Measurements from ENCODE around the gene ERC2.

GRCh38 chr3:56295161-56295560, 173.1 kb downstream of the ERC2 start:
- TF ChIP-seq CTCF (IDR thresholded peaks at IDR 0.05): no peak
- TF ChIP-seq MYC (IDR thresholded peaks at IDR 0.05; ENCODE audit: borderline replicate concordance, low read length): no peak
- no peak for TF ChIP-seq SMC3 (IDR thresholded peaks at IDR 0.05)
- TF ChIP-seq HEYL (CRISPR knock-in tag; IDR thresholded peaks at IDR 0.05): no peak
- TF ChIP-seq, protein P1, sequence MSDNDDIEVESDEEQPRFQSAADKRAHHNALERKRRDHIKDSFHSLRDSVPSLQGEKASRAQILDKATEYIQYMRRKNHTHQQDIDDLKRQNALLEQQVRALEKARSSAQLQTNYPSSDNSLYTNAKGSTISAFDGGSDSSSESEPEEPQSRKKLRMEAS (IDR thresholded peaks at IDR 0.05): no peak
- TF ChIP-seq PHF8 (IDR thresholded peaks at IDR 0.05; ENCODE audit: borderline replicate concordance, low read depth): no peak
- no peak for TF ChIP-seq RAD21 (conservative IDR thresholded peaks at IDR 0.05 in 1 of 2, IDR thresholded peaks at IDR 0.05 in 1 of 2)
- TF ChIP-seq HOXB5 (CRISPR knock-in tag; IDR thresholded peaks at IDR 0.05): no peak
- no peak for TF ChIP-seq EP300 (IDR thresholded peaks at IDR 0.05)
- TF ChIP-seq CEBPB (IDR thresholded peaks at IDR 0.05): no peak
- no peak for TF ChIP-seq POLR2A (IDR thresholded peaks at IDR 0.05; ENCODE audit: low read length)
- TF ChIP-seq CHD2 (IDR thresholded peaks at IDR 0.05; ENCODE audit: low read length, partially characterized antibody): no peak
